ENCODE data around the gene ANO4.

ANO4 gene

DNA sequence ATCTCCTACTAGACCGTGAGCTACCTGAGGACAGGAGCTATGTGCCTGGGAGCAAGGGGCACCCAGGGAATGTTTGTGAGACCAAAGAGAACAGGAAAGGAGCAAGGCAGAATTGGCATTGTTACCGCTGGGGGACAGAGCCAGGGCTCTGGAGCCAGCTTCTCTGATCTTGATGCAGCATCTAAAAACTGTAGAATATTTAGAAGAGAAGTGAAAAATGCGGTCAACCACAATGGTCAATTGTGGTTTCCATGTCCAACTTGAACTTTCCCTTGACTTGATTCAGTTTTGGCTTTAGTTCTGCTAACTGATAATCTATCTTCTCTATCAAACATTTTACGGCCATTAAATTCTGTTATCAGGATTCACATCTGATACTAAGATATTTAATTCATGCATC is 201.2 kb downstream of the ANO4 start:
- DNase-seq: no peak

- DNase-seq: no peak
Observed at GRCh38 chr12:101001669-101002068, 207.1 kb downstream of the ANO4 start.

- no peak for DNase-seq
Observed at GRCh38 chr12:101002696-101003419, 208.3 kb downstream of the ANO4 start.

- no peak for DNase-seq
Observed at GRCh38 chr12:101004898-101005297, 210.3 kb downstream of the ANO4 start.

DNA sequence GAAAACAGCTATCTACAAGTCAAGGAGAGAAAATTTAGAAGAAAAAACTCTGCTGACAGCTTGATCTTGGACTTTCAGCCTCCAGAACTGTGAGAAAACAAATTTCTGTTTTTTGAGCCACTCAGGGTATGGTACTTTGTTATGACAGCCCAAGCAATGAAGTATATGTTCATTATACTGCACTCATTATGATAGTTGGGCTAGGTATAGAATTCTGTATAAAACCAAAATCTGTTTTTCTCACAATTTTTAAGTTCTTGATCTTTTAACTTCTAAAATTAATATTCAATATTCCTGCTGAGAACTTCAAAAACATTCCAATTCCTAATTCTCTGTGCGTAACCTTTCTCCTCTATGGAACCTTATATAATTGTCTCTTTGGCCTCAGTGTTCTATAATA is 214.7 kb downstream of the ANO4 start:
- no peak for DNase-seq

- DNase-seq: no peak
Observed at GRCh38 chr12:101010896-101011295, 216.3 kb downstream of the ANO4 start.

- no peak for DNase-seq
Observed at GRCh38 chr12:101013993-101014392, 219.4 kb downstream of the ANO4 start.

DNA sequence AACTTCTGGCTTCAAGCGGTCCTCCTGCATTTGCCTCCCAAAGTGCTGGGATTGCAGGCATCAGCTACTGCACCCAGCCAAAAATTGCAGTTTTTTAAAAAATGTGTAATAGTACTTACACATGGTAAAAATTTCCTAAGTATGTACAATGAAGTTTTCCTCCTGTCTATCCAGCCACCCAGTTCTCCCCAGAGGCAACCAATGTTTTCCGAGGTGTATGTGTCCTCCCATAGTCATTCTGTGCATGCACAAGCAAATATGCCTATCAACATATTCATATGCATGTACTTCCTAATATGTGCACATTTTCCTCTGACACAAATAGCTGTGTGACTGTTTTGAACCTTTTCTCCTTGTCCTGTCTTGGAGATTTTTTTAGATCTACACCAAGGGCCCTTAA is 220.5 kb downstream of the ANO4 start:
- no peak for DNase-seq

GRCh38 chr12:101018540-101018939 is 224.0 kb downstream of the ANO4 start:
- no peak for DNase-seq

GRCh38 chr12:101019201-101019600 is 224.6 kb downstream of the ANO4 start:
- DNase-seq: no peak

GRCh38 chr12:101019667-101020066 is 225.1 kb downstream of the ANO4 start:
- DNase-seq: no peak

GRCh38 chr12:101021442-101021841 is 226.9 kb downstream of the ANO4 start:
- DNase-seq: no peak

DNA sequence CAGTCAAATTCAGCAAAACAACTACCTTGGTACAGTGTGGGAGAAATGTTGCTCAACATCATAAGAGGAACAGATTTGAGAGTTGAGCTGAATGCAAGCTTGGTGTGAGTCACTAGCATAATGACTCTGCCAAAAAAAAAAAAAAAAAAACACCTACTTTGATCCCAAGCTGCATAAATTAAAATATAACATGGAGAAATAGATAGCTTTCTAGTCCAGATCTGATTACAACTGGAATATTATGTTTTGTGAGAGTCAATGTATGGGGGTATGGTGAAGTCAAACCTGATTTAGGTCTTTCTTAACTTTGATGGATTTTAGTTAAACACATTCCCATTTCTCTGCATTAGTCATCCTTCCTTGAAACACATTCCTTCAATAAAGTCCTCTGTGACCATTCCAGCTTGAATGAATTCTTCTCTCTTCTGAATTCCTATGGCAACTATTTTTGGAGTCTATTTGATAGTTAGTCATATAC is 227.4 kb downstream of the ANO4 start:
- no peak for DNase-seq

DNA sequence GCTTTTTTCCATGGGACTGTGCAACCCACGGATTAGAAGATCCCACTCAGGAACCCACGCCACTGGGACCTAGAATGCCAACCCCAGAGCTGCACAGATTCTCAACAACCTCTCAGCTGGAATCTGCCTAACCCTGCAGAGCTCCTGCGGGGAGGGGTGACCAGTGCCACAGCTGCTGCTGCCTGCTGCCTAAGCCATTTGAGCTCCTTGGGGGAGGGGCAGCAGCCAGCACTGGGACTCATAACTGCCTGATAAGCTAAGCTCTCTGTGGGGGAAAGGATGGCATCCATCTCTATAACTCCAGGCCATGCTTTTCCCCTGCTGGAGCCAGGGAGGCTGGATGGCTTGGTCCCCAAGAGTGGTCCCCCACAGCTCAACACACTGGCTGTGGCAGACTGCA is 232.6 kb downstream of the ANO4 start:
- DNase-seq: no peak

DNA sequence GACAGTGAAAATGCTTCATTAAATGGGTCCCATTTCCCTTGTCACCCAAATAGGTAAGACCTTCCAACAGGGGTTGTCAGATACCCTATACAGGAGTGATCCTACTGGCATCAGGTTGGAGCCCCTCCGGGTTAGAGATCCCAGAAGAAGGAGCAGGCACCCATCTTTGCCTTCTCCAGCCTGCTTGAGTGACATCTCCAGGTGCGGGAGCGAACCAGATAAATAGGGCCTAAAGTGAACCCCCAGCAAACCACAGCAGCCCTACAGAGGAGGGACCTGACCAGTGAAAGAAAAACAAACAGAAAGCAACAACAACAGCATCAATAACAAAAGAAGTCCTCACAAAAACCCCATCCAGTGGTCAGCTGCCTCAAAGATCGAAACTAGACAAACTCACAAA is 233.2 kb downstream of the ANO4 start:
- no peak for DNase-seq

DNA sequence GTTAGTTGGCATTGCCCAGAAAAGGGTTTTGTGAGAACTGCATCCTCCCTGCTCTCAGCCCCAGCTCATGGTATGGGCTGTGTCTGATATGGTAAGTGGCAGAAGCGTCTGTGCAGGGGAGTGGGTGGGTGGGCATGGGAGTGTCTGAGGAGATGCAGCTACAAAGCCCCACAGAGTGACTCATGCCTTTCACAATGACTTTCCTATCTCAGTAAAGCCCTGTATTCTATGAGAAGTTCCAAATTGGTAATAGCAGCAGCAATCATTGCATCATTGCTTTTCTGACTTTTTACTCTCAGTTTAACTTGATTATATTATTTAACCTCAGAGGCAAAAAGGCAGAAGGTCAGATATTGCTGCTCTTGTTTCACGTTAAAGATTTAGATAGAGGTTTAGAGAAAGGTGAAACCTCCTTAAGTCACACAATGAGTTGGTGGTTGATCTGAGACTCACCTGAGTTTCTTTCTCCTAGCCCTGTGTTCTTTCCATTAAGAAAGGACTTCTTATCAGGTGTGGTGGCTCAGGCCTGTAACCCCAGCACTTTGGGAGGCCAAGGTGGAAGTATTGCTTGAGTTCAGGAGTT is 243.8 kb downstream of the ANO4 start:
- DNase-seq: no peak

GRCh38 chr12:101039848-101040531 is 245.4 kb downstream of the ANO4 start:
- no peak for DNase-seq

DNA sequence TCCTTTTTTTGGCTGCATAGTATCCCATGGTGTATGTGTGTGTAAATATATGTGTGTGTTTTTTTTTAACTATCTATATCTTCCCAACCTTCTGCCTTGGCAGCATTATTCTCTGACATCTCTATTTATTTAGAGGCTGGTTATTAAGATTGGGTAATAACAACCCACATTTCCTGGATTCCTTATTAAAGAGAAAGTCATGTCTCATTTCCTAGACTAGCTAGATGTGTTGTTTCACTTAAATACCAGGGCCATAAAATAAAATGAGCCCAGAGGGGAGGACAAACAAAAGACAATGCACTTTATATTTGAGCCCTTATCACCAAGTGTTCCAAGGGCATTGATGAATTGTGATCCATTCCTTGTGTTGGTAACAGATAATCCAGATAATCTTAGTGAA is 246.4 kb downstream of the ANO4 start:
- DNase-seq: no peak

DNA sequence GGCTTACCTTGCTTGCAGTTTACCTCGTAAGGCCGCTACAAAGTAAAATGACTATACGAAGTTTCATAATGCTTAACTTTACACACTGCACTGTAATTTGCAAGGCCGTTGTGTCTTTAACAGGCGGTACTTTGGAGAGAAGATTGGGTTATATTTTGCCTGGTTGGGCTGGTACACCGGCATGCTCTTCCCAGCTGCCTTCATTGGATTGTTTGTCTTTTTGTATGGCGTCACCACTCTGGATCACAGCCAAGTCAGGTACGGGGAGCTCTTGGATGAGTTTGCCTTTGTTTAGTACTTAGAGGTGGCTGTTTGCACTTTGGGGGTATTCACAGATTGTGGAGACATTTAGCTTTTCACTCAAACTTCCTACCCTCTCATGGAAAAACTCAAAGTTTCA is 247.6 kb downstream of the ANO4 start:
- DNase-seq: no peak

GRCh38 chr12:101044512-101045059 is 250.0 kb downstream of the ANO4 start:
- DNase-seq: no peak

DNA sequence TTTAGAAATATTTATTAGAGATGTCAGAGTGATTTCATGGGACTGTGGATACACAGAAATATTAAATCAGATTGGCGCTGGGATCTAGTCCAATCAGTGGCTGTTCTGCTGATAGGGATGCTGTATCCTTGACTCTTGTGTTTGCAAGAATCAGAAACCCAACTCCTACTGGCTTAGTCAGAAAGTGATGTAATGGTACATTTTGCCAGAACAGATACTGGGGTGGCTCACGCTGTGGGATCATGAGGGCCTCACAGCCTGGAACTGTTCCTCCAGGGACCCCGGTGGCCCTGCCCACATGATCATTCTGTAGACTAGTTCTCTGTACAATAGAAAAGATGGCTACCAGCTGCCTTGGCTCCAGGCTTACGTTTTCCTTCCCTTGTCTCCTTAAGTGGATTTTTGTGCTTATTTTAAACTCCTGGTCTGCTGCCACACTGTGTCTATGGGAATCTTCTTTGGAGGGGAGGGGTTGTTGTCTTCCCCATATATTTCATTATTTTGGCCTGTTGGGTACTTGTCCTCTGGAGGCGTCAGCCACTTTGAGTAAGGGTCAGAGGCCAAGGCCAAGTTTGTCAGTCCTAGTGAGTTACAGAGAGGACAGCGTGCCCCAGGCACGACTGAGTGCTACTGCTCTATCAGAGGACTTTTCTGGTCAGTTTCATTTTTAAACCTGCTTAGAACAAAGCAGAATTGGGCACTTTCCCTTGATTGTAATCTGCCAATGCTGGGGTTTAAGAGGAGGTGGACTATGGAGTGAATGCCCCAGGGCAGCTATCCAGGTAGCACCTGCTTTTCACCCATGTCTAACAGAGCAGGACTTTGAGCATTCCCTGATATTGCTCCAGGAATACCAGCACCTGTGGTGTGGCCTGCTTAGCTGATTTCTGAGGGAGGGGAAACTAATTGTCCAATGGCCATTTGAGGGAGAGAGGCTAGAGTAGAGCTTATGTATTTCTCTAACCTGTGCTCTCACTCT is 251.2 kb downstream of the ANO4 start:
- DNase-seq: no peak

GRCh38 chr12:101047652-101048051 is 253.1 kb downstream of the ANO4 start:
- DNase-seq: no peak

GRCh38 chr12:101050631-101051030 is 256.1 kb downstream of the ANO4 start:
- no peak for DNase-seq

Measured in stimulated activated naive CD4-positive, alpha-beta T cell (primary cell).